NCI-H2081 (cell line): ENCODE data around the gene APP.
A peak's percentile ranks its signal among the peaks of the same experiment; 100 is the strongest.

Experiments
- DNase-seq, 2 experiments: peaks; one replicate each; lab custom pipeline; 2025; lab: John Stamatoyannopoulos, UW

The APP gene

GRCh38 chr21:25867061-25867460 is 303.5 kb downstream of the APP start:
- DNase-seq: no peak

DNA sequence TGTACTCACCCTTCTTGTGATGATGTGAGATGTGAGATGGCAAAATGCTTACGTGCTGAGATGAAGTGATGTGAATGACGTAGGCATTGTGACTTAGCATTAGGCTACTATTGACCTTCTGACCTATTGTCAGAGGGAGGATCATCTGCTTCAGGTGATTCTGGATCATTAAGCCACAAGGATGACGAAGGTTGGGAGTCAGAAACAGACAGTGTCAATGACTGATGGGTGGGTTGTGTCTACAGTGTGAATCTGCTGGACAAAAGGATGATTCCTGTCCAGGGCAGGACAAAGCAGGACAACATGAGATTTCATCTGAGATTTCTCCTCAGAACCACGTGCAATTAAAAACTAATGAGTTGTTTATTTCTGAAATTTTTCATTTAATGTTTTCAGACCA is 306.8 kb downstream of the APP start:
- DNase-seq: no peak

DNA sequence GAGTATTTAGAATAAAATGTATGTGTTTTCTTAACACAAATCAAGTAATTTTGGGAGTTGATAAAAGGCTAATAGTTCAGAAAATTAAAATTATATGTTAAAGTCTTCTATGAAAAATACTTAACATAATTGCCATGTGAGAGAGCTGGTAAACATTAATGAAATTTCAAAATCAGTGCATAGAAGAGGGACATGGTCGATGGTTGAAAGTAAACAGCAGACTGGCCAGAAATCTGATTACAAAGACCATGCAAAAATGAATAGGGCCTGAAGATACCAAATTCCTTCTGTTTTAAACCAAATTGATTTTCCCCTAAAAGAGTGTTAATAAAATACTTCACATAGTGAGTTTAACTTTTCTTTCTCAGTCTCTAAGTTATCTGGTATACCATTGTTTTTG is 307.5 kb downstream of the APP start:
- DNase-seq: no peak

DNA sequence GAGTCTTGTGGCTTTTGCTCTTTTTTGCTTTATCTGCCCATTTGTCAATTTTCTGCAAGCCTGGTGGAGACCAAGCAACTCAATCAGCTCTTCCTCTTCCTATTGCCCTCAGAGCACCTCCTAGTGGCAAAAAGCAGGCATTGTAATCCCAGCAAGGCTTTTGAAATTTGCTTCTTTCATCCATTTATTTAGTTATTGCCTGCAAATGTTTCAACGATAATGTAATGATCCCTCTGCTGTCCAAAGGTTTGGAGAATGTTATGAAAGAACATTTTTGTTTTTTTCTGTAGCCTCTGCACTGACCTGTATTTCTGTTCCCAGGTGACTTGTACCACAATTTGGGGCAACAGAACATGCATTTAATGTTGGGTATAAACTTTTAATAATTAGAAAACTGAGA is 308.0 kb downstream of the APP start:
- DNase-seq: peak; percentile 25 to 34

- DNase-seq: no peak
These were observed 308.5 kb downstream of the APP start for GRCh38 chr21:25862112-25862511.

- DNase-seq: no peak
These were observed 311.2 kb downstream of the APP start for GRCh38 chr21:25859235-25859929.

- DNase-seq: no peak
These were observed 312.2 kb downstream of the APP start for GRCh38 chr21:25858325-25858724.

GRCh38 chr21:25857308-25858074 is 313.1 kb downstream of the APP start:
- no peak for DNase-seq

DNA sequence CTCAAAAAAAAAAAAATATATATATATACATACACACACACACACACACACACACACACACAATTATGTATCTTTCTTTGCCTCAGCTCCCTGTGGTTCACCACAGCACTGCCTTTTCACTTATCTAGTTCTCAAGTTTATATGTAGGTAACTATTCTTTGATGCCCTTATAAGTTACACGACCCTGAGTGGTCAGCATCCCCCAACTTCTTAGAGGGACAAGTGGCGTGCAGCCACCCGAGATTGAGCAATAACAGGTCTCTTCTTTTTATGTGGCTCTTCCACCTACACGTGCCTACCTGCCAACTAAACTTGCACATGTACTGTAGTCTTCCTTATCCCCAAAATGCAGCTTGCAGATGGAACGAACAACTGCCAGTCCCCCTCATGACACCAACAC is 315.0 kb downstream of the APP start:
- no peak for DNase-seq

- no peak for DNase-seq
These were observed 320.3 kb downstream of the APP start for GRCh38 chr21:25850126-25850842.

GRCh38 chr21:25848309-25848708 is 322.3 kb downstream of the APP start:
- DNase-seq: no peak

- DNase-seq: no peak
These were observed 324.8 kb downstream of the APP start for GRCh38 chr21:25845729-25846256.

DNA sequence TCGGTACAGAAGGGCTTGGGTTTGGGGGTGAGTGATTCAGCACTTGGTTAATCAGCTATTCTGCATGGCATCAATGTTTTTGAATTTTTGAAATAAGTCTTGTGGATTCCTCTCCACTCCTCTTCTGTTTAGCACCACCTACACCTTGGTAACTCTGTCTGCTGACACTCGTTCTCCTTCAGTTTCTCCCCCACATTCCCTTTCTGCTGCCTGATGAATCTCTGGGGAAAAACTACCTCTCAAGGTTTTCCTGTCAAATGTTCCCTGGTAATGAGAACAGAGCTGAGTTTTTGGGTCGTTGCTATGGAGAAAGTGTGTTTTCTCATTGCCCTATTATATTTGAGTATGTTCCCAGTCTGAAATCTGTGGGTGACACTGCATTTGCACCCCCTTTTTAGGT is 327.6 kb downstream of the APP start:
- no peak for DNase-seq

GRCh38 chr21:25838809-25839208 is 331.8 kb downstream of the APP start:
- peak in 1 of 2 experiments; percentile 48 for DNase-seq

DNA sequence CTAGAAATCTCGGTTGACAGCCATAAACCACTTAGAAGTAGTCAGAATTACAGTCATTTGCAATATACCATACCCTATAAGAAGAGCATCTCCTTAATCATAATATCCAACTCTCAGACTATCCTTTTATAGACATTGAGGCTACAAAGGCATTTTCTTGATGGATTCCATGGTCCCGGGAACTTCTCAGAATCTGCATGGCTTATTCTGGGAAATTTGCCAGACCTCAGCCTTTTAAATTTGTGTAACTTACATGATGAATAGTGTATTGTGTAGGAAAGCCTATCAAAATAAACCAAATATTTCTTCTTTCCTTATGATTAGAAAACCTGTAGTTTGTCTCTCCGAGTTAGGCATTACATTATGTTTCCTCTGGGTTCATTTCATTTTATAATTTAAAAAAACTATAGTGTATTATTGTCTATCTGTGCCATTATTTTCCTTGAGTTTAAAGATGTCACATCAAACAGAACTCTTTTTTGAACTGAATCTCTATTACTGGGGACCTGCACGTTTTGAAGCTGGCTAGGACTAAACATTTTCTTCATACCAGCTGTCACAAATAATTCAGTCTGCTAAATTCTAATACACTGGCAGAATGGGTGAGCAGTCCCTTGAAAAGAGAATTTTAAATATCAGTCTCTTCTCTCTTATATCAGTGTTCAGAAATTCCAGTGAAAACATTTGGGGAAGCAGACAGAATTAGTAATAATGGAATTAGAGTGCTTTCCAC is 332.9 kb downstream of the APP start:
- DNase-seq: no peak

- no peak for DNase-seq
These were observed 334.2 kb downstream of the APP start for GRCh38 chr21:25836396-25836795.

GRCh38 chr21:25834381-25834780 is 336.2 kb downstream of the APP start:
- DNase-seq: no peak

- no peak for DNase-seq
These were observed 339.1 kb downstream of the APP start for GRCh38 chr21:25831300-25831960.
